A673 (cell line): Measurements from ENCODE around the gene GLT1D1. TPM values are rescaled to one million over a fixed set of nuclear protein-coding genes. Genes with fewer than 3 reads are reported as not detected.

Experiments used
- BruUV-seq: library from RNA; stranded (reverse); fragments of 400-500 nt; replicated peaks from 2 replicates; lab custom pipeline; 2021; lab: Mats Ljungman, UMichigan
- CTCF ChIA-PET: fragments of 300-600 bp; sonication (Branson Sonifier 250); formaldehyde crosslinking; loops from one replicate; lab custom pipeline; 2022; ENCODE audit warnings: antibody characterized with exemption; lab: Charles Lee
- POLR2A ChIA-PET: fragments of 300-600 bp; sonication (Branson Sonifier 250); formaldehyde crosslinking; loops from one replicate; lab custom pipeline; 2022; ENCODE audit warnings: antibody characterized with exemption; ENCODE audit not compliant: low non-redundant PET; lab: Charles Lee
- DNase-seq: peaks from one replicate; pipeline ENCODE4 v3.0.0-alpha.2; 2015; ENCODE audit warnings: low spot score
- H3K27ac ChIP-seq: fragments of 200-600 bp; sonication (generic); 2 replicates; pipeline ENCODE4 v1.5.1; 2016; ENCODE audit warnings: mixed run types, low read depth, mild to moderate bottlenecking, mixed read lengths, antibody characterized with exemption, low read length; ENCODE audit not compliant: poor library complexity, severe bottlenecking
- H3K27me3 ChIP-seq: fragments of 200-600 bp; sonication (generic); replicated peaks from 2 replicates; pipeline ENCODE4 v1.6.1; 2017; ENCODE audit warnings: mixed run types, low read depth, mild to moderate bottlenecking, mixed read lengths, antibody characterized with exemption, low read length; ENCODE audit not compliant: insufficient read depth, poor library complexity
- H3K36me3 ChIP-seq: fragments of 200-600 bp; sonication (generic); 2 replicates; pipeline ENCODE4 v1.6.1; 2016; ENCODE audit warnings: mixed run types, mild to moderate bottlenecking, mixed read lengths, antibody characterized with exemption, low read length; ENCODE audit not compliant: insufficient read depth, poor library complexity, severe bottlenecking
- H3K4me1 ChIP-seq: fragments of 200-600 bp; sonication (generic); 2 replicates; pipeline ENCODE4 v1.6.1; 2017; ENCODE audit warnings: mixed run types, mild to moderate bottlenecking, mixed read lengths, antibody characterized with exemption, low read length; ENCODE audit not compliant: insufficient read depth, poor library complexity, severe bottlenecking
- H3K4me3 ChIP-seq: fragments of 200-600 bp; sonication (generic); 2 replicates; pipeline ENCODE4 v1.5.1; 2016; ENCODE audit warnings: low read depth, mixed run types, mild to moderate bottlenecking, mixed read lengths, low read length; ENCODE audit not compliant: poor library complexity, severe bottlenecking
- H3K9me3 ChIP-seq: fragments of 200-600 bp; sonication (generic); 2 replicates; pipeline ENCODE4 v1.6.1; 2016; ENCODE audit warnings: mixed run types, low read depth, mild to moderate bottlenecking, mixed read lengths, antibody characterized with exemption, low read length; ENCODE audit not compliant: poor library complexity, severe bottlenecking
- CTCF ChIP-seq: fragments of 300-800, 200-600 bp; sonication (generic); conservative IDR thresholded peaks from 2 replicates; pipeline ENCODE4 v1.5.1; 2017; ENCODE audit warnings: low read depth, mild to moderate bottlenecking, antibody characterized with exemption, low read length, moderate library complexity, mixed read lengths
- EZH2 ChIP-seq: fragments of 200-600 bp; sonication (generic); IDR thresholded peaks from 2 replicates; pipeline ENCODE4 v1.6.1; 2017; ENCODE audit warnings: borderline replicate concordance, low read depth, mild to moderate bottlenecking, mixed read lengths, antibody characterized with exemption, low read length; ENCODE audit not compliant: poor library complexity, severe bottlenecking
- intact Hi-C: fragments of 100-400 bp; cut with micrococcal nuclease; formaldehyde crosslinking; loops from one replicate; pipeline ENCODE4 v1.10.0; 2022; ENCODE audit not compliant: unreplicated experiment
- total RNA-seq: library from RNA; stranded (reverse); gene quantifications from 2 replicates; pipeline ENCODE4 v1.2.3, GENCODE V29; 2021

The GLT1D1 gene
- total RNA-seq, 1 experiment from 2014 or later: not detected

DNA sequence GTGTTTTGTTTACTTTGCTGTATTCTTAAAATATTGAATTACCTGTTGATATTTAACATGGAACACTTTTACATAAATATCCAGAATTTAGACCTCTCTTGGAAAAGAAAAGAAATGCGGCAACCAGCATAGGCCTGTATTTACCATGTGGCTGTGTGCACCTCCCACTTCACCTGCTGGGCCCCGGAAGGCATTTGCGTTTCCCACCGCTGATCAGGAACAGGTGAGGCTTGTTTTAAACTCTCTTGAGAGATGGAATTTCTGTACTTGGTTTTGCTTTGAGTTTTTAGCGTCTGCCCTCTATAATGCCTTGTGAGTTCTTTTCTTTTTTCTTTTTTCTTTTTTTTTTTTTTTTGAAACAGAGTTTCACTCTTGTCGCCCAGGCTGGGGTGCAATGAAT is 124.2 kb downstream of the GLT1D1 start:
- no peaks in the 10 kb centered on the region for H3K27me3 ChIP-seq
- no peaks in the 10 kb centered on the region for H3K9me3 ChIP-seq
- H3K27ac ChIP-seq: no peak overlapping the region
- POLR2A ChIA-PET: no interaction called here
- H3K4me1 ChIP-seq: no peaks in the 10 kb centered on the region
- intact Hi-C loops: no loop called here
- no peak overlapping the region for H3K4me3 ChIP-seq
- H3K36me3 ChIP-seq: no peaks in the 10 kb centered on the region
- no TSS peak for BruUV-seq
- TF ChIP-seq EZH2: no peak
- TF ChIP-seq CTCF: no peak
- DNase-seq: no peak
- CTCF ChIA-PET: no interaction called here

DNA sequence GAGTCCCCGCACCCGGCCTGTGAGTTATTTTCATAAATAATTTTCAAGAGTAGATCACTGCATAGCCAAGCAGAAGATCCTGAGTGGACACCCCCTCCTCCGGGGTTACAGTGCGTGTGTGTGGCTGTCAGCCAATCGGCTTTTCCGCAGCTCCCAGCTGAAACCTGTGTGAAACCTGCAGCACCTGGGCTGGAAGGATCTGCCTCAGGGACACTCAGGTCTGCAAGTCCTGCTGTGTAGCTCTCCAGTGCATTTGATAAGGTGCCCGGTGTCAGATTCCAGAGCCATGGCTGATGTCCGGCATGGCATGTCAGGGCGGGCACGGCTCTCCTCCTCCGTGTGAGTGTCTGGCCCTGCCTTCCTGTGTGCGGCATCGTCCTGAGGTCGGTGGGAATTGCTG is 124.8 kb downstream of the GLT1D1 start:
- H3K4me3 ChIP-seq: no peak overlapping the region
- no peaks in the 10 kb centered on the region for H3K4me1 ChIP-seq
- H3K27ac ChIP-seq: no peak overlapping the region
- POLR2A ChIA-PET: no interaction called here
- H3K36me3 ChIP-seq: no peaks in the 10 kb centered on the region
- no TSS peak for BruUV-seq
- no peaks in the 10 kb centered on the region for H3K27me3 ChIP-seq
- CTCF ChIA-PET: interaction anchor here (0.6 kb wide), 1 partner anchor 435 kb away, joined by 3 read pairs; no protein-coding TSS in a partner anchor
- no peak for DNase-seq
- TF ChIP-seq CTCF: no peak
- no peak for TF ChIP-seq EZH2
- no peaks in the 10 kb centered on the region for H3K9me3 ChIP-seq
- intact Hi-C loops: no loop called here

- no peak for DNase-seq
- POLR2A ChIA-PET: no interaction called here
- CTCF ChIA-PET: no interaction called here
- Histone ChIP-seq H3K9me3 (no peaks in the 10 kb centered on the region), H3K27ac (no peak overlapping the region), H3K27me3 (no peaks in the 10 kb centered on the region), H3K36me3 (no peaks in the 10 kb centered on the region), H3K4me3 (no peak overlapping the region), H3K4me1 (no peaks in the 10 kb centered on the region)
- BruUV-seq: no TSS peak
- intact Hi-C loops: no loop called here
- TF ChIP-seq EZH2 (no peak), CTCF (no peak)
Observed at GRCh38 chr12:128980623-128981022, 127.3 kb downstream of the GLT1D1 start.
